Coronary artery (tissue), 2 donors: ENCODE measurements around the gene RUNX2.

Experiments
- DNase-seq: peaks from one replicate; pipeline ENCODE4 v3.0.0-alpha.2; 2017; ENCODE audit warnings: low spot score
- H3K27ac ChIP-seq, 2 donors: fragments of 200-600 bp; sonication (generic); one replicate each; pipeline ENCODE4 v1.5.1; 2016 to 2019
- H3K4me3 ChIP-seq: fragments of 200-600 bp; sonication (generic); 2 replicates; pipeline ENCODE4 v1.5.1; 2016; ENCODE audit warnings: mild to moderate bottlenecking, moderate library complexity
- TF ChIP-seq, protein P1 (sequence below): fragments of 200-600 bp; sonication (generic); IDR thresholded peaks from one replicate; pipeline ENCODE4 v1.5.1; 2019; ENCODE audit warnings: antibody characterized with exemption

The RUNX2 gene

GRCh38 chr6:45655745-45656476, 327.8 kb downstream of the RUNX2 start:
- no peak for DNase-seq
- no peak overlapping the region for H3K4me3 ChIP-seq
- H3K27ac ChIP-seq: no peak overlapping the region
- TF ChIP-seq, protein P1, sequence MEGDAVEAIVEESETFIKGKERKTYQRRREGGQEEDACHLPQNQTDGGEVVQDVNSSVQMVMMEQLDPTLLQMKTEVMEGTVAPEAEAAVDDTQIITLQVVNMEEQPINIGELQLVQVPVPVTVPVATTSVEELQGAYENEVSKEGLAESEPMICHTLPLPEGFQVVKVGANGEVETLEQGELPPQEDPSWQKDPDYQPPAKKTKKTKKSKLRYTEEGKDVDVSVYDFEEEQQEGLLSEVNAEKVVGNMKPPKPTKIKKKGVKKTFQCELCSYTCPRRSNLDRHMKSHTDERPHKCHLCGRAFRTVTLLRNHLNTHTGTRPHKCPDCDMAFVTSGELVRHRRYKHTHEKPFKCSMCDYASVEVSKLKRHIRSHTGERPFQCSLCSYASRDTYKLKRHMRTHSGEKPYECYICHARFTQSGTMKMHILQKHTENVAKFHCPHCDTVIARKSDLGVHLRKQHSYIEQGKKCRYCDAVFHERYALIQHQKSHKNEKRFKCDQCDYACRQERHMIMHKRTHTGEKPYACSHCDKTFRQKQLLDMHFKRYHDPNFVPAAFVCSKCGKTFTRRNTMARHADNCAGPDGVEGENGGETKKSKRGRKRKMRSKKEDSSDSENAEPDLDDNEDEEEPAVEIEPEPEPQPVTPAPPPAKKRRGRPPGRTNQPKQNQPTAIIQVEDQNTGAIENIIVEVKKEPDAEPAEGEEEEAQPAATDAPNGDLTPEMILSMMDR: no peak

- no peak for DNase-seq
- H3K4me3 ChIP-seq: no peak overlapping the region
- H3K27ac ChIP-seq: no peak overlapping the region
- TF ChIP-seq, protein P1: no peak
Measured at GRCh38 chr6:45657226-45657625, 329.1 kb downstream of the RUNX2 start.

- Histone ChIP-seq H3K4me3 (no peak overlapping the region), H3K27ac (no peak overlapping the region)
- DNase-seq: no peak
- TF ChIP-seq, protein P1: no peak
Measured at GRCh38 chr6:45658400-45658799, 330.3 kb downstream of the RUNX2 start.

GRCh38 chr6:45658958-45659357, 330.8 kb downstream of the RUNX2 start:
- TF ChIP-seq, protein P1: no peak
- Histone ChIP-seq H3K4me3 (no peak overlapping the region), H3K27ac (no peak overlapping the region)
- no peak for DNase-seq

- TF ChIP-seq, protein P1: no peak
- no peak overlapping the region for H3K27ac ChIP-seq
- DNase-seq: no peak
- no peak overlapping the region for H3K4me3 ChIP-seq
Measured at GRCh38 chr6:45661661-45662060, 333.5 kb downstream of the RUNX2 start.

DNA sequence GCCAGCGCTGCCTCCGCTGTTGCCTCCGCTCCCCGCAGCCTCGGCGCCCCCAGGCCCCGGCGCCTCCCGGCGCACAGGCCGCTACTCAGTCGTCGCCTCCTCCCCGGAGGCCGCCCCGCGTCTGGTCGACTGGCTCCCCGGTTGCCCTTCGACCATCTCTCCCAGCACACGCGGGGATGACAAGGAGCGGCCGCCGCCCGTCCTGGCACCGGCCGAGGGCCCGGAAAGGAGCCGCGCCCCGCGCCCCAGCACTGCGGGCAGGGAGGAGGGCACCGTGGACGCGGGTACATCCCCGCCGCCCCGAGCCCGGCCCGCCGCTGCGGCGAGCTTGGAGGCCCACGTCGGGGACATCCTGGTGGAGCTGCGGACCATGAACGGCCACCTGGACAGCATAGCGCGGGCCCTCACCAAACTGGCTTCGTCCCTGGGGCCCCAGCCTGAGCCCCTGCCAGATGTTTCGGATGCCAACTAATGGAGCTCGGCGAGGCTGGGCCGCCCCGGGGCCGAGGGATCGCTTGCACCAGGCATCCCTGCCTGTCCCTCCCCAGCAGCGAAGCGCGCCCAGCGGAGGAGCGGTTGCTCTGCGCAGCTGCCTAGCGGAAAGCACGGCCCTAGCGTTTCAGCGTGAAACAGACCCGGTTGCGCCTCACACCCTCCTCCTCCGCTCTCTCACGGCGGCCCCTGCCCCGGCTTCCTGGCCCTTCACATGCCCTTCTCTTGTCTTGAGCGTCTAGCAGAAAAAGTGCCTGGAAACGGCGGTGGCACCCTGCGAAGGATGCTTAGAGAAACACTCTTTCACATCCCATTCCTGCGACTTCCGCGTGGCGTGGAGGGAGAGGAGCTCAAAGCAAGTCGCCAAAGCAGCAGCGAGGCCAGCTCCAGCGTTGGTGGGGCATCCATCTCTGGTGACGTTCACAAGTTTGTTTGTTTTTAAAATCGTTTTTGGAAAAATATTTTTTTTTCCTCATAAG, 335.4 kb downstream of the RUNX2 start:
- Histone ChIP-seq H3K4me3 (peak overlapping the region; percentile 62), H3K27ac (no peak overlapping the region)
- TF ChIP-seq, protein P1: no peak
- no peak for DNase-seq
